Neural cell (in vitro differentiated cells): ENCODE measurements around the gene PCNX2.

ENCODE experiments used
- CTCF ChIP-seq: fragments of 450-650 bp; IDR thresholded peaks from 2 replicates; pipeline ENCODE4 v1.5.1; 2014; ENCODE audit warnings: antibody characterized with exemption, mild to moderate bottlenecking, moderate library complexity; ENCODE audit not compliant: poor library complexity, severe bottlenecking
- EP300 ChIP-seq: fragments of 450-650 bp; conservative IDR thresholded peaks from 2 replicates; pipeline ENCODE4 v1.6.1; 2014; ENCODE audit warnings: antibody characterized with exemption, mild to moderate bottlenecking, moderate library complexity; ENCODE audit not compliant: poor library complexity, severe bottlenecking
- EZH2 ChIP-seq: fragments of 200-600, 300-800 bp; shearing (Covaris generic), sonication (generic); IDR thresholded peaks from 2 replicates; pipeline ENCODE4 v1.6.1; 2014; ENCODE audit warnings: antibody characterized with exemption, low read length, borderline replicate concordance, mild to moderate bottlenecking; ENCODE audit not compliant: insufficient read depth, poor library complexity, severe bottlenecking
- POLR2AphosphoS5 ChIP-seq: IDR thresholded peaks from 2 replicates; pipeline ENCODE4 v1.6.1; 2012
- RAD21 ChIP-seq: fragments of 450-650 bp; conservative IDR thresholded peaks from 2 replicates; pipeline ENCODE4 v1.6.1; 2014; ENCODE audit warnings: antibody characterized with exemption, mild to moderate bottlenecking, moderate library complexity
- SMC3 ChIP-seq: fragments of 450-650 bp; conservative IDR thresholded peaks from 2 replicates; pipeline ENCODE4 v1.6.1; 2014; ENCODE audit warnings: antibody characterized with exemption, mild to moderate bottlenecking, moderate library complexity; ENCODE audit not compliant: poor library complexity
- TAF1 ChIP-seq: IDR thresholded peaks from 2 replicates; pipeline ENCODE4 v1.6.1; 2012; ENCODE audit warnings: low read depth

GRCh38 chr1:232950197-232951176 lies 345.0 kb downstream of the PCNX2 start, which contains the start of gene NTPCR:
- peak; percentile 30 for TF ChIP-seq SMC3
- peak; percentile 54 for TF ChIP-seq RAD21
- peak; percentile 36 for TF ChIP-seq CTCF
- no peak for TF ChIP-seq EP300
- no peak for TF ChIP-seq EZH2
- no peak for TF ChIP-seq TAF1
- TF ChIP-seq POLR2AphosphoS5 = peak; percentile 43
